Activated CD4-positive, alpha-beta T cell treated with anti-CD3 and anti-CD28 coated beads, Interleukin-2, amount 10 ng/mL, durations not matched to agents 24 days and 14 days (primary cell): ENCODE measurements around the gene NXPE3. TPM values are rescaled to one million over a fixed set of nuclear protein-coding genes. Genes with fewer than 3 reads are reported as not detected.

Experiments
- DNase-seq: peaks from one replicate; pipeline ENCODE4 v3.0.0; 2022
- H3K27ac Mint-ChIP-seq: one replicate; pipeline ENCODE4 v1.8.0; 2022; ENCODE audit warnings: mild to moderate bottlenecking, mixed read lengths
- H3K27me3 Mint-ChIP-seq: one replicate; pipeline ENCODE4 v1.8.0; 2022; ENCODE audit warnings: mixed read lengths
- H3K36me3 Mint-ChIP-seq: one replicate; pipeline ENCODE4 v1.8.0; 2022; ENCODE audit warnings: low read depth, mild to moderate bottlenecking, mixed read lengths
- H3K4me1 Mint-ChIP-seq: one replicate; pipeline ENCODE4 v1.8.0; 2021; ENCODE audit warnings: mixed read lengths
- H3K4me3 Mint-ChIP-seq: one replicate; pipeline ENCODE4 v1.8.0; 2022; ENCODE audit warnings: mild to moderate bottlenecking, moderate library complexity, mixed read lengths
- H3K9me3 Mint-ChIP-seq: one replicate; pipeline ENCODE4 v1.8.0; 2021; ENCODE audit warnings: mixed read lengths
- intact Hi-C: fragments of 100-400 bp; cut with micrococcal nuclease; formaldehyde crosslinking; loops from one replicate; pipeline ENCODE4 v1.15.1; 2023
- total RNA-seq: library from RNA; stranded (reverse); gene quantifications from 2 replicates; pipeline ENCODE4 v1.2.3, GENCODE V29; 2022

Gene NXPE3
- total RNA-seq, 1 donor from 2014 or later, result 18.2 TPM

GRCh38 chr3:101842935-101843330 lies 63.9 kb downstream of the NXPE3 start:
- Mint-ChIP-seq H3K27ac (no peak overlapping the region), H3K4me1 (peaks cover 14% of the 10 kb centered on the region), H3K36me3 (peaks cover 39% of the 10 kb centered on the region), H3K9me3 (peaks cover 18% of the 10 kb centered on the region), H3K4me3 (no peak overlapping the region), H3K27me3 (no peaks in the 10 kb centered on the region)
- DNase-seq, result no peak
- intact Hi-C loops, result no loop called here

- H3K4me1 Mint-ChIP-seq, result peaks cover 21% of the 10 kb centered on the region
- DNase-seq, result peak; percentile 21
- H3K9me3 Mint-ChIP-seq, result peaks cover 18% of the 10 kb centered on the region
- no peak overlapping the region for H3K4me3 Mint-ChIP-seq
- intact Hi-C loops, result no loop called here
- H3K27ac Mint-ChIP-seq, result no peak overlapping the region
- no peaks in the 10 kb centered on the region for H3K27me3 Mint-ChIP-seq
- H3K36me3 Mint-ChIP-seq, result peaks cover 41% of the 10 kb centered on the region
Measured at GRCh38 chr3:101845425-101845824, 66.4 kb downstream of the NXPE3 start.

- H3K9me3 Mint-ChIP-seq, result peaks cover 18% of the 10 kb centered on the region
- H3K36me3 Mint-ChIP-seq, result peaks cover 45% of the 10 kb centered on the region
- no peak overlapping the region for H3K4me3 Mint-ChIP-seq
- DNase-seq, result peak; percentile 57
- peaks cover 27% of the 10 kb centered on the region for H3K4me1 Mint-ChIP-seq
- intact Hi-C loops, result no loop called here
- no peaks in the 10 kb centered on the region for H3K27me3 Mint-ChIP-seq
- no peak overlapping the region for H3K27ac Mint-ChIP-seq
Measured at GRCh38 chr3:101846709-101847108, 67.7 kb downstream of the NXPE3 start.

GRCh38 chr3:101847328-101847727 lies 68.3 kb downstream of the NXPE3 start:
- intact Hi-C loops, result no loop called here
- peaks cover 46% of the 10 kb centered on the region for H3K36me3 Mint-ChIP-seq
- no peak overlapping the region for H3K27ac Mint-ChIP-seq
- no peaks in the 10 kb centered on the region for H3K27me3 Mint-ChIP-seq
- peaks cover 33% of the 10 kb centered on the region for H3K4me1 Mint-ChIP-seq
- H3K9me3 Mint-ChIP-seq, result peaks cover 14% of the 10 kb centered on the region
- DNase-seq, result peak; percentile 53
- no peak overlapping the region for H3K4me3 Mint-ChIP-seq

- H3K36me3 Mint-ChIP-seq, result peaks cover 48% of the 10 kb centered on the region
- DNase-seq, result peak; percentile 59
- H3K27ac Mint-ChIP-seq, result peak overlapping the region; percentile 87
- H3K4me1 Mint-ChIP-seq, result peaks cover 41% of the 10 kb centered on the region
- intact Hi-C loops, result no loop called here
- H3K4me3 Mint-ChIP-seq, result peak overlapping the region; percentile 97
- peaks cover 11% of the 10 kb centered on the region for H3K9me3 Mint-ChIP-seq
- no peaks in the 10 kb centered on the region for H3K27me3 Mint-ChIP-seq
Measured at GRCh38 chr3:101848326-101848725, 69.3 kb downstream of the NXPE3 start.

GRCh38 chr3:101848754-101849713 lies 70.0 kb downstream of the NXPE3 start, which contains the start of gene NFKBIZ:
NFKBIZ (plus strand) TSS chr3:101849514; CDS start chr3:101849629, 115 bp downstream.
- H3K27me3 Mint-ChIP-seq, result no peaks in the 10 kb centered on the region
- intact Hi-C loops, result no loop called here
- H3K9me3 Mint-ChIP-seq, result peaks cover 14% of the 10 kb centered on the region
- DNase-seq, result peak; percentile 98
- H3K36me3 Mint-ChIP-seq, result peaks cover 54% of the 10 kb centered on the region
- H3K4me1 Mint-ChIP-seq, result peaks cover 47% of the 10 kb centered on the region
- peak within 1 kb of the TSS; percentile 100 for H3K27ac Mint-ChIP-seq
- H3K4me3 Mint-ChIP-seq, result peak within 1 kb of the TSS; percentile 97

DNA sequence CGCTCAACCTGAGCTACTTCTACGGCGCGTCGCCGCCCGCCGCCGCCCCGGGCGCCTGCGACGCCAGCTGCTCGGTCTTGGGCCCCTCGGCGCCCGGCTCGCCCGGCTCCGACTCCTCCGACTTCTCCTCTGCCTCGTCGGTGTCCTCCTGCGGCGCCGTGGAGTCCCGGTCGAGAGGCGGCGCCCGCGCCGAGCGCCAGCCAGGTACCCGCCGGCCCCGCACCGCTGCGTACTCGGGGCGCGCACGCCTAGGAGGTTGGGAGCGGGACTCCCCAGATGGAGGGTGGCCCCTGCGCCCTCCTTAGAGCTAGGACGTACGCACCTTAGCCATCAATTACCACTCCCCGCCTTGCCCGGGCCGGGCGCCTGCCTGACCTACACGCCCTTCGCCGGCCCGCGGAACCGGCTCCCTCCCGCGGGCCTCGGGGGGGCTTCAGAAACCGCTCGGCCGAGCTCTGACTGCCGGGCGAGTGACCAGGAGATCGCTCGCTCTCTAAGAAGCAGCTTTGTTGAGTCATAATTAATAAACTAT lies 70.8 kb downstream of the NXPE3 start:
- intact Hi-C loops, result loop anchor here (1.0 to 5.0 kb wide), 13 partner anchors 22 to 313 kb away; partner anchors contain the start of genes CEP97, RPL24 and ZBTB11
- Mint-ChIP-seq H3K36me3 (peaks cover 59% of the 10 kb centered on the region), H3K27me3 (no peaks in the 10 kb centered on the region), H3K9me3 (peaks cover 10% of the 10 kb centered on the region), H3K4me3 (peak overlapping the region; percentile 97), H3K27ac (peak overlapping the region; percentile 100), H3K4me1 (peaks cover 53% of the 10 kb centered on the region)
- DNase-seq, result peak; percentile 88

GRCh38 chr3:101850246-101851051 lies 71.4 kb downstream of the NXPE3 start:
- Mint-ChIP-seq H3K27me3 (no peaks in the 10 kb centered on the region), H3K4me3 (peak overlapping the region; percentile 97), H3K27ac (peak overlapping the region; percentile 100), H3K9me3 (peaks cover 10% of the 10 kb centered on the region), H3K36me3 (peaks cover 65% of the 10 kb centered on the region), H3K4me1 (peaks cover 58% of the 10 kb centered on the region)
- intact Hi-C loops, result loop anchor here (1.0 to 5.0 kb wide), 15 partner anchors 11 to 312 kb away; partner anchors contain the start of genes CEP97, RPL24 and ZBTB11
- DNase-seq, result peak; percentile 90

GRCh38 chr3:101851072-101851770 lies 72.2 kb downstream of the NXPE3 start:
- Mint-ChIP-seq H3K27me3 (no peaks in the 10 kb centered on the region), H3K9me3 (peaks cover 4% of the 10 kb centered on the region), H3K4me3 (peak overlapping the region; percentile 97), H3K27ac (peak overlapping the region; percentile 100), H3K4me1 (peaks cover 61% of the 10 kb centered on the region), H3K36me3 (peaks cover 67% of the 10 kb centered on the region)
- intact Hi-C loops, result loop anchor here (1.0 to 5.0 kb wide), 10 partner anchors 10 to 311 kb away; partner anchors contain the start of genes RPL24 and ZBTB11
- DNase-seq, result no peak

DNA sequence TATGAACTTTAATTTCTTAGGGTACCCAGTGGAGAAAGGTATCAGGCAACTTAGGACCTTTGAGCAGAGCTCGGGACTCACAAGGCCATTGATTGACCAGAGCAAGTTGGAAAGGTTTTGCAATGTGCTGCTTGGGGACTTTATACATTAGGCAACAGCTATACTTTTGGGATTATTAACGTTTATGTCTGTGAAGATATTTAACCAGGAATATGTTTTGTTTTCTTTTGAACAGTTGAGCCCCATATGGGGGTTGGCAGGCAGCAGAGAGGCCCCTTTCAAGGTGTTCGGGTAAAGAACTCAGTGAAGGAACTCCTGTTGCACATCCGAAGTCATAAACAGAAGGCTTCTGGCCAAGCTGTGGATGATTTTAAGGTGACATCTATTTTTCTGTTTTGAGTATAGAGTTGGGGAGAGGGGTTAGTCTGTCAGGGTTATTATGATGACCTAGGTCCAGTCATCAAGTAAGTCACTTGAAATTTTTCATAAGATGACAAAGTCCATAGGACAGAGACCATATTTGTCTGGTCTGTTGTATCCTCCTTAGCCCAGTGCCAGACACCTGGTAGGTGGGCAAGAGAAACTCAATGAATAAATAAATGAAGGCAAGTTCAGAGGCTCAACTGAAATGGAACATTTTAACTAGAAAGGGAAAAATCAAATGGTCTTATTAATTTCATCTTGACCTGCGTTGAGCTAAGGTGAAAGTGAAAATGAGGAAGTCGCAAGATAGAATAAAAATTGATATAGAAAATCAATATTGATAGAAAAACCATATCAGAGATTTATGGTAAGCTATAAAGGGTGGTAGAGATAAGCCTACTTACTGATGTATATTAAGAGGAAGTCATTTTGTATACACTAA lies 73.1 kb downstream of the NXPE3 start:
- Mint-ChIP-seq H3K36me3 (peaks cover 72% of the 10 kb centered on the region), H3K27ac (peak overlapping the region; percentile 100), H3K4me1 (peaks cover 63% of the 10 kb centered on the region), H3K27me3 (no peaks in the 10 kb centered on the region), H3K9me3 (peaks cover 4% of the 10 kb centered on the region), H3K4me3 (peak overlapping the region; percentile 97)
- intact Hi-C loops, result loop anchor here (1.0 to 5.0 kb wide), 10 partner anchors 9 to 310 kb away; partner anchors contain the start of genes RPL24 and ZBTB11
- peak; percentile 67 for DNase-seq

- Mint-ChIP-seq H3K4me3 (peak overlapping the region; percentile 97), H3K9me3 (peaks cover 4% of the 10 kb centered on the region), H3K36me3 (peaks cover 80% of the 10 kb centered on the region), H3K4me1 (peaks cover 62% of the 10 kb centered on the region), H3K27me3 (no peaks in the 10 kb centered on the region), H3K27ac (peak overlapping the region; percentile 35)
- intact Hi-C loops, result loop anchor here (5.0 kb wide), 2 partner anchors 69 to 309 kb away; no protein-coding TSS in a partner anchor
- peak; percentile 54 for DNase-seq
Measured at GRCh38 chr3:101852983-101853840, 74.2 kb downstream of the NXPE3 start.
